ENCODE results near the gene DMXL2.
"Not testable (repeated sequence)": the region's sequence is repeated elsewhere in the genome, so short reads cannot be mapped to it uniquely, and the experiment has no call there.

Gene DMXL2

GRCh38 chr15:51576286-51576850 is 46.2 kb downstream of the DMXL2 start:
- no peak for DNase-seq (ENCODE audit: low read depth)

- DNase-seq (ENCODE audit: low read depth), result no peak
These were observed 46.8 kb downstream of the DMXL2 start for GRCh38 chr15:51575775-51576174.

- DNase-seq (ENCODE audit: low read depth), result not testable (repeated sequence)
These were observed 49.2 kb downstream of the DMXL2 start for GRCh38 chr15:51573352-51573751.

- not testable (repeated sequence) for DNase-seq (ENCODE audit: low read depth)
These were observed 53.4 kb downstream of the DMXL2 start for GRCh38 chr15:51568939-51569784.

- DNase-seq (ENCODE audit: low read depth), result no peak
These were observed 61.3 kb downstream of the DMXL2 start for GRCh38 chr15:51561271-51561670.

GRCh38 chr15:51558876-51559275 is 63.7 kb downstream of the DMXL2 start:
- no peak for DNase-seq (ENCODE audit: low read depth)

GRCh38 chr15:51558411-51558810 is 64.2 kb downstream of the DMXL2 start:
- no peak for DNase-seq (ENCODE audit: low read depth)

- DNase-seq (ENCODE audit: low read depth), result no peak
These were observed 71.7 kb downstream of the DMXL2 start for GRCh38 chr15:51550841-51551240.

- DNase-seq (ENCODE audit: low read depth), result no peak
These were observed 74.9 kb downstream of the DMXL2 start for GRCh38 chr15:51547656-51548055.

- no peak for DNase-seq (ENCODE audit: low read depth)
These were observed 85.5 kb downstream of the DMXL2 start for GRCh38 chr15:51536965-51537574.

GRCh38 chr15:51533672-51534398 is 88.7 kb downstream of the DMXL2 start:
- no peak for DNase-seq (ENCODE audit: low read depth)

- DNase-seq (ENCODE audit: low read depth), result no peak
These were observed 95.6 kb downstream of the DMXL2 start for GRCh38 chr15:51526955-51527354.

GRCh38 chr15:51524376-51524775 is 98.2 kb downstream of the DMXL2 start:
- no peak for DNase-seq (ENCODE audit: low read depth)

- no peak for DNase-seq (ENCODE audit: low read depth)
These were observed 106.3 kb downstream of the DMXL2 start for GRCh38 chr15:51516291-51516690.

- DNase-seq (ENCODE audit: low read depth), result no peak
These were observed 117.3 kb downstream of the DMXL2 start for GRCh38 chr15:51505251-51505650.

- DNase-seq (ENCODE audit: low read depth), result no peak
These were observed 119.6 kb downstream of the DMXL2 start for GRCh38 chr15:51503003-51503402.

GRCh38 chr15:51499379-51499976 is 123.1 kb downstream of the DMXL2 start:
- DNase-seq (ENCODE audit: low read depth), result no peak

GRCh38 chr15:51497806-51498205 is 124.8 kb downstream of the DMXL2 start:
- no peak for DNase-seq (ENCODE audit: low read depth)

- DNase-seq (ENCODE audit: low read depth), result no peak
These were observed 126.3 kb downstream of the DMXL2 start for GRCh38 chr15:51496246-51496645.

- no peak for DNase-seq (ENCODE audit: low read depth)
These were observed 127.9 kb downstream of the DMXL2 start for GRCh38 chr15:51494411-51495314.

- DNase-seq (ENCODE audit: low read depth), result no peak
These were observed 128.7 kb downstream of the DMXL2 start for GRCh38 chr15:51493892-51494291.
